GM12865 (cell line): ENCODE measurements around the gene ZNF17.
A peak's percentile ranks its signal among the peaks of the same experiment; 100 is the strongest.
"Not testable (repeated sequence)": the region's sequence is repeated elsewhere in the genome, so short reads cannot be mapped to it uniquely, and the experiment has no call there.

Source experiments
- DNase-seq: peaks from one replicate; pipeline ENCODE4 v3.0.0; 2010; ENCODE audit warnings: low read depth
- H3K4me3 ChIP-seq: 2 replicates; pipeline ENCODE4 v1.5.1; 2011; ENCODE audit warnings: mild to moderate bottlenecking, low read depth, low read length, control low read depth
- TF ChIP-seq, protein P1 (sequence below): IDR thresholded peaks from 2 replicates; pipeline ENCODE4 v1.5.1; 2011; ENCODE audit warnings: low read length, control low read depth, low read depth, inconsistent platforms; ENCODE audit not compliant: insufficient read depth; ENCODE audit errors: missing control alignments

Gene ZNF17

DNA sequence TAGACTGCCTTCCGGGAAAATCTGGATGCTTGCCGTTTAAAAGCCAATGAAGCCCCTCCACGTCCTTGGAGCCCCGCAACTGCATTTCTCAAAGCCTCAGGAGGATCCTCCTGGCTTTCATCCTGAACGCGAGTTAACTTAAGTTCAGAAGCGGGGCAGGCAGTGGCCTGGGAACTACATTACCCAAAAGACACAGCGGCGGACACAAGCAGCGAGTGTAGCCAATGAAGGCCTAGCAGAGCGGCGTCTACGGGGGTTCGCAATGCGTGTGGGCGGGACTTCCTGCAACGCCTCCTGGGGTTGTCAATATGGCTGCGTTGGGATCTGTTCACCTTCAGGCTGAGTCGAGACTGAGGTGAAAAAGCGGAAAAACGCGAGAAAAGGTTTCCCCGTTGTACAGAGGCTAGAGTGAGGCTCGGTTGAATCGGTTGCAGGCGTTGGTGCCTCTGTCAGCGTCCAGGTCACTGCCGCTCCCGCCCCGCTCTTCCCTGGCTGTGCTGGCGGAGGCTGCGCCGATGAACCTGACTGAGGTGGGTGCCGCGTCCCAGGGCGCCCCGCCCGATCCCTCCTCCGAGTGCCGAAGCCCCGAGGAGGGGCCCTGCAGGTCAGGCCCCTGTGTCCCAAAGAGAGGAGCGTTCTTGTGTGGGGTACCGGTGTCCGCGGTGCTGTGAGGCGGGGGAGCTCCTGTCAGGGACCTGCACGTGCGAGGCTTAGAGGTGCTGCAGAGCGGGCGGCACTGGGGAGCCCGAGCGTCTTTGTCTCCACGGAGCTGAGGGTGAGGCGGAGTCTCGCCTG lies at the start of gene ZNF17:
TSS of gene ZNF17 (plus strand) at position 285 of the 795 bp plus-strand sequence. CDS start 2,455 bp downstream, outside the sequence.
- TF ChIP-seq, protein P1, sequence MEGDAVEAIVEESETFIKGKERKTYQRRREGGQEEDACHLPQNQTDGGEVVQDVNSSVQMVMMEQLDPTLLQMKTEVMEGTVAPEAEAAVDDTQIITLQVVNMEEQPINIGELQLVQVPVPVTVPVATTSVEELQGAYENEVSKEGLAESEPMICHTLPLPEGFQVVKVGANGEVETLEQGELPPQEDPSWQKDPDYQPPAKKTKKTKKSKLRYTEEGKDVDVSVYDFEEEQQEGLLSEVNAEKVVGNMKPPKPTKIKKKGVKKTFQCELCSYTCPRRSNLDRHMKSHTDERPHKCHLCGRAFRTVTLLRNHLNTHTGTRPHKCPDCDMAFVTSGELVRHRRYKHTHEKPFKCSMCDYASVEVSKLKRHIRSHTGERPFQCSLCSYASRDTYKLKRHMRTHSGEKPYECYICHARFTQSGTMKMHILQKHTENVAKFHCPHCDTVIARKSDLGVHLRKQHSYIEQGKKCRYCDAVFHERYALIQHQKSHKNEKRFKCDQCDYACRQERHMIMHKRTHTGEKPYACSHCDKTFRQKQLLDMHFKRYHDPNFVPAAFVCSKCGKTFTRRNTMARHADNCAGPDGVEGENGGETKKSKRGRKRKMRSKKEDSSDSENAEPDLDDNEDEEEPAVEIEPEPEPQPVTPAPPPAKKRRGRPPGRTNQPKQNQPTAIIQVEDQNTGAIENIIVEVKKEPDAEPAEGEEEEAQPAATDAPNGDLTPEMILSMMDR, result no peak
- H3K4me3 ChIP-seq, result peak within 1 kb of the TSS; percentile 74
- DNase-seq, result peak; percentile 96

DNA sequence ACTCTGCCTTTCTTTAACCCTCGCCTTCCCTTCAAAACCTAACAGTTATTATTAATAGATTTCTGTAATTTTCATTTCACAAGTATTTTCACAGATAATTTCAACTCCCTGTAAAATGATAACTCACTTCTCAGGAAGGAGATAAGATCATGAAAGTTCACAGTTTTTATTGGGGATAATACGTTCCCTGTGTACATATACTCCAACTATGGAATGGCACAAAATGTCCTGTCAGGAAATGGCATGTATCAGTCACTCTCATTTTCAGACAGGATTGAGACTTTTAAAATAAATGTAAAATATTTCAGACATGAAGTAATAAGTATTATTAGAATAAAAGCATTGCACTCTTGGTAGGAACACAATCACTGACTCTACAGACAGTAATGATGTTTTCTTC lies 48.5 kb upstream of the ZNF17 start:
- TF ChIP-seq, protein P1, result no peak
- peak overlapping the region; percentile 57 for H3K4me3 ChIP-seq
- no peak for DNase-seq

- peak; percentile 100 for DNase-seq
- peak within 1 kb of the TSS; percentile 93 for H3K4me3 ChIP-seq
- TF ChIP-seq, protein P1, result no peak
Observed at GRCh38 chr19:57362997-57363687, 47.8 kb upstream of the ZNF17 start, which contains the start of the genes TRAPPC2B and ZNF547. Gene TRAPPC2B, plus strand, starts transcription at chr19:57363551. Its CDS starts 1,283 bp downstream, at chr19:57364834. Gene ZNF547, plus strand, starts transcription at chr19:57363551. Its CDS starts 5,005 bp downstream, at chr19:57368556.

DNA sequence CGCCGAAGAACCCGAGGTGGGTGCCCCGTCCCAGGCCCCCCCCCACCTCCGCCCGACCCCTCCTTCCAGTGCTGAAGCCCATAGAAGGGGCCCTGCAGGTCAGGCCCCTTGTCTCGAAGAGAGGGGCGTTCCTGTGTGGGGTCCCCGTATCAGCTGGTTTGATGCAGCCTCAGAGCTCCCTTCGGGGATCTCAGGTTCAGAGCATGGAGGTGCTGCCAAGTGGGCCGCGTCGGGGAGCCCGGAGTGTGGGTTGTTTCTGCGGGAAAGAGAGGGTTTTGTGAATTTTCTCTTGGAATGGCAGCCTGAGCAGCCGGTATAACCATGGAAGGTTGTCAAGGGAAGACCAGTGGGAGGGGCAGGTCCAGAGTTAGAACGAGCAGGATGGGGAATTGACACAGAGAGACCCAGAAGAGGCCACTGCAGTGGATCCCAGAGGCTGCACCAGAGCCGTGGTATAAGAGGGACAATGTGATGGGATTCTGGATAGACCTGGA lies 47.2 kb upstream of the ZNF17 start:
- H3K4me3 ChIP-seq, result peak overlapping the region; percentile 93
- TF ChIP-seq, protein P1, result no peak
- no peak for DNase-seq

GRCh38 chr19:57366776-57367175 lies 44.2 kb upstream of the ZNF17 start:
- TF ChIP-seq, protein P1, result no peak
- DNase-seq, result no peak

GRCh38 chr19:57374179-57374578 lies 36.8 kb upstream of the ZNF17 start:
- TF ChIP-seq, protein P1, result no peak
- no peak for DNase-seq
- no peak overlapping the region for H3K4me3 ChIP-seq

More at GRCh38 chr19:57366776-57367175, 44.2 kb upstream of the ZNF17 start:
- H3K4me3 ChIP-seq, result no peak overlapping the region

- not testable (repeated sequence) for DNase-seq, H3K4me3 ChIP-seq
Observed at GRCh38 chr19:57374647-57375046, 36.3 kb upstream of the ZNF17 start.
